Prostate gland (tissue), 2 donors: ENCODE measurements around the gene DGKG. TPM values are rescaled to one million over a fixed set of nuclear protein-coding genes. Genes with fewer than 3 reads are reported as not detected.

ENCODE experiments used
- DNase-seq: peaks from one replicate; pipeline ENCODE4 v3.0.0-alpha.2; 2019; ENCODE audit warnings: low spot score
- H3K27ac ChIP-seq, 2 donors: fragments of 200-600 bp; sonication (generic); 2 replicates each; pipeline ENCODE4 v1.5.1; 2017 to 2019
- H3K27me3 ChIP-seq: fragments of 200-600 bp; sonication (generic); replicated peaks from 2 replicates; pipeline ENCODE4 v1.5.1; 2019; ENCODE audit not compliant: insufficient read depth
- H3K36me3 ChIP-seq, 2 donors: fragments of 200-600 bp; sonication (generic); 1 replicate in 1 of 2; 2 replicates in 1 of 2; pipeline versions ENCODE4 v1.5.1 to v1.8.1; 2017 to 2019
- H3K4me1 ChIP-seq: fragments of 200-600 bp; sonication (generic); replicated peaks from 2 replicates; pipeline ENCODE4 v1.5.1; 2019
- H3K4me3 ChIP-seq, 2 donors: fragments of 200-600 bp; sonication (generic); 2 replicates each; pipeline ENCODE4 v1.5.1; 2017 to 2019
- H3K9me3 ChIP-seq: fragments of 200-600 bp; sonication (generic); 2 replicates; pipeline ENCODE4 v1.5.1; 2017
- POLR2A ChIP-seq: fragments of 450-650 bp; IDR thresholded peaks from one replicate; pipeline ENCODE4 v1.6.1; 2016; ENCODE audit warnings: antibody characterized with exemption, mild to moderate bottlenecking
- POLR2AphosphoS5 ChIP-seq: sonication (generic); formaldehyde crosslinking; IDR thresholded peaks from one replicate; pipeline ENCODE4 v1.6.1; 2017; ENCODE audit warnings: antibody characterized with exemption
- WGBS: methylation state at CpG from one replicate; pipeline ENCODE4 v1.1.5; 2018; 5-methylcytosine and 5-hydroxymethylcytosine counted together
- intact Hi-C: fragments of 100-400 bp; cut with DNase I; formaldehyde crosslinking; loops from one replicate; pipeline ENCODE4 v1.14.2; 2022
- total RNA-seq, 2 donors: library from RNA; depleted of rRNA; stranded (reverse); fragments of >200 nt; gene quantifications; one replicate each; pipeline ENCODE4 v1.1.0, GENCODE V29; 2016
- TF ChIP-seq, protein P1 (sequence below), 4 experiments: fragments of 200-600 bp in 2 of 4; fragments of 450-650 bp in 2 of 4; sonication (generic) in 2 of 4; IDR thresholded peaks; 1 replicate in 3 of 4; 2 replicates in 1 of 4; pipeline ENCODE4 v1.5.1; 2016 to 2019; ENCODE audit warnings: antibody characterized with exemption in 4 of 4, mild to moderate bottlenecking in 2 of 4, moderate library complexity in 2 of 4

DGKG gene
- total RNA-seq, 2 donors from 2014 or later, result 1.2 to 2.2 TPM

DNA sequence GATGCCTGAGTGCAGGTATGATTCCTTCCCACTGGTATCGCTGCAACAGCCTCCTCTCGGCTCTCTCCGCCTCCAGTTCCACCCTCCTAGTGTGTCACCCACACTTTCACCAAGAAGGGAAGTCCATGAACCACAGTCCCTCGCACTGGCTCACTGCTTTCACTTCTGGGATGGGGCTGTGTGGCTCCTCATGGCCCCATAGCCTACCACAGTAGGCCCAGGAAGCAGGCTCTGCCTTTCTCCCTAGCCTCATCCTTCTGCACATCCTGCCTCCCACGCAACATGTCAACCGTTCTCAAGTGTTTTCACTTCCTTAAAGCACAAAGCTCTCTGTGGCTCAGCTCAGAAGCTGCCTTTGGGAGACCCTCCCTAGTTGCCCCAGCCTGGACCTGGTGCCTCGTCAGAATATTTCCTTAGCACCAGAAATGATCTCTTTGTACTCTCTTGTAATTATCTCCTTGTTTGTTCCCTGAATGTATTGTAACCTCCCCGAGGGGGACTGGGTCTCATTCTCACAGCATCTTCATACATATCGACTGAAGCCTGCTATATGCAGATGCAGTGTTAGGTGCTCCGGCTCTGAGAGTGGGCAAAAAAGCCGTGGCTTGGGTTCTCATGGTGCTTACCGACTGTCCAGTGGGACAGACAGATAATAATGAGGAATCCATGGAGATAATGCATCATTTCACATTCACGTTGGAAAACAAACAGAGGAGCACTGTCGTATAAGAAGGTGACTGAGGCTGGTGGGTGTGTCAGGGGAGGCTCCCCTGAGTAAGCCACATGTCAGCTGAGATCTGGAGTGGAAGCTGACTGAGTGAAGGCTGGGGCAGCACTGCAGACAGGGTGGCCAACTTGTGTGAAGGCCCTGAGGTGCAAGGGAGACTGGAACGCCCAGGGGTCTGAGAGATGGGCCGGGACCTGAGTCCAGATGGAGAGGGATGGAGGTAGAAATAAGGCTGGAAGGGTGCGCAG is 107.1 kb downstream of the DGKG start:
- 79% methylated on average over 17 of the region's 17 CpGs for WGBS
- Histone ChIP-seq H3K4me3 (no peak overlapping the region), H3K27ac (no peak overlapping the region), H3K27me3 (no peaks in the 10 kb centered on the region), H3K9me3 (no peaks in the 10 kb centered on the region), H3K36me3 (no peaks in the 10 kb centered on the region), H3K4me1 (no peaks in the 10 kb centered on the region)
- no peak for DNase-seq
- intact Hi-C loops, result no loop called here
- TF ChIP-seq POLR2A (no peak), POLR2AphosphoS5 (no peak)
- TF ChIP-seq, protein P1, sequence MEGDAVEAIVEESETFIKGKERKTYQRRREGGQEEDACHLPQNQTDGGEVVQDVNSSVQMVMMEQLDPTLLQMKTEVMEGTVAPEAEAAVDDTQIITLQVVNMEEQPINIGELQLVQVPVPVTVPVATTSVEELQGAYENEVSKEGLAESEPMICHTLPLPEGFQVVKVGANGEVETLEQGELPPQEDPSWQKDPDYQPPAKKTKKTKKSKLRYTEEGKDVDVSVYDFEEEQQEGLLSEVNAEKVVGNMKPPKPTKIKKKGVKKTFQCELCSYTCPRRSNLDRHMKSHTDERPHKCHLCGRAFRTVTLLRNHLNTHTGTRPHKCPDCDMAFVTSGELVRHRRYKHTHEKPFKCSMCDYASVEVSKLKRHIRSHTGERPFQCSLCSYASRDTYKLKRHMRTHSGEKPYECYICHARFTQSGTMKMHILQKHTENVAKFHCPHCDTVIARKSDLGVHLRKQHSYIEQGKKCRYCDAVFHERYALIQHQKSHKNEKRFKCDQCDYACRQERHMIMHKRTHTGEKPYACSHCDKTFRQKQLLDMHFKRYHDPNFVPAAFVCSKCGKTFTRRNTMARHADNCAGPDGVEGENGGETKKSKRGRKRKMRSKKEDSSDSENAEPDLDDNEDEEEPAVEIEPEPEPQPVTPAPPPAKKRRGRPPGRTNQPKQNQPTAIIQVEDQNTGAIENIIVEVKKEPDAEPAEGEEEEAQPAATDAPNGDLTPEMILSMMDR (IDR thresholded peaks at IDR 0.05), result no peak

DNA sequence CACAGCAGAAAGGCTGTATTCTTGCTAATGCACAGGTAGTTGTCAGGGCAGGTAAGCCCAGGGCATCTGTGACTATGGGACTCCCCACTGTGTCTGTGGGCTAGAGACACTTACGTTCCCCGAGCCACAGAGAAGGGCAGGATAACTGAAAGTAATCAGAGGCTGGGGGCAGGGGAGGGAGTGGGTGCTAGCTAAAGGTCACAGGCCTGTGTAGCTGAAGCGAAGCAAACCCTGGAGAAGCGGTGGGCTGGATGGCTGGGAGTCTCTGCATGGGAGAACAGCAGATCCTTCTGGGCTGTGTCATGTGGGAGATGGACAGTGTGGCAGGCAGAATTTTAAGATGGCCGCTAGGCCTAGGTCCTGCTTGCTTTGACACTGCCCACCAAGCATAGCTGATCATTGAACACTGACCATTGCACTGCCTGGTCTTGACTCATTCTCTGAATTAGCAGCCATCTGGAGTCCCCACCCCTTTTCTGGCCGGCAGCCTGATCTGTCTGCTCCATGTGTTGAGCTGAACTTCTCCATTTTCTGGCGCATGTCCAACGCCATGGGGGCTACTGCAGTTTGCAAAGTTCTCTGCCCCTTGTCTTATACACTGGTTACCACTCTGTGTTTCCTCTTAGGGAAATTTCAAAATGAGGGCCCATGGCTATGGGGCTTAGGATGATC is 110.0 kb downstream of the DGKG start:
- no peaks in the 10 kb centered on the region for H3K4me1 ChIP-seq
- 90% methylated on average over 8 of the region's 8 CpGs for WGBS
- H3K27me3 ChIP-seq, result no peaks in the 10 kb centered on the region
- no peak overlapping the region for H3K27ac ChIP-seq
- H3K9me3 ChIP-seq, result no peaks in the 10 kb centered on the region
- no peak overlapping the region for H3K4me3 ChIP-seq
- intact Hi-C loops, result no loop called here
- H3K36me3 ChIP-seq, result no peaks in the 10 kb centered on the region
- TF ChIP-seq, protein P1 (IDR thresholded peaks at IDR 0.05), result no peak
- TF ChIP-seq POLR2AphosphoS5, result no peak
- no peak for TF ChIP-seq POLR2A
- no peak for DNase-seq

DNA sequence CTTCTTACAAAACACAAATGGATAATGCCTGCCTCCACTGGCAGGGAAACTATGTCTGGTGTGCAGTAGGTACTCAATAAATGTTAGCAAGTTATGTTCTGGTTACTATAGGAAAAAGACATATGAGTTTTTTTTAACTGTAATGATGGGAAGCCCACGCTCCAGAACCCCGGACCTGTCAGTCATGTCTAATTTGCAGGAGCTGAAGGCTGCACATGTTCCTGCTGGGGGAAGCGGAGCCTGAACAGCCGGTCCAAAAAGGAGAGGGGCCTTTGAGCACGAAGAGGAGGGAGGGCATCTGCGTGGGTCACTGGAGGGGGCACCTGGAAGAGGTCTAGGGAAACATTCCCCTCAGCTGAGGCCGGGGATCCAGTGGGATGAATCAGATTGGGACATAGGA is 113.2 kb downstream of the DGKG start:
- no peak overlapping the region for H3K4me3 ChIP-seq
- TF ChIP-seq POLR2AphosphoS5 (no peak), POLR2A (no peak)
- TF ChIP-seq, protein P1 (IDR thresholded peaks at IDR 0.05), result no peak
- no peaks in the 10 kb centered on the region for H3K36me3 ChIP-seq
- H3K27me3 ChIP-seq, result no peaks in the 10 kb centered on the region
- no peaks in the 10 kb centered on the region for H3K4me1 ChIP-seq
- 89% methylated on average over 7 of the region's 7 CpGs for WGBS
- no peaks in the 10 kb centered on the region for H3K9me3 ChIP-seq
- no peak overlapping the region for H3K27ac ChIP-seq
- intact Hi-C loops, result no loop called here
- DNase-seq, result no peak

DNA sequence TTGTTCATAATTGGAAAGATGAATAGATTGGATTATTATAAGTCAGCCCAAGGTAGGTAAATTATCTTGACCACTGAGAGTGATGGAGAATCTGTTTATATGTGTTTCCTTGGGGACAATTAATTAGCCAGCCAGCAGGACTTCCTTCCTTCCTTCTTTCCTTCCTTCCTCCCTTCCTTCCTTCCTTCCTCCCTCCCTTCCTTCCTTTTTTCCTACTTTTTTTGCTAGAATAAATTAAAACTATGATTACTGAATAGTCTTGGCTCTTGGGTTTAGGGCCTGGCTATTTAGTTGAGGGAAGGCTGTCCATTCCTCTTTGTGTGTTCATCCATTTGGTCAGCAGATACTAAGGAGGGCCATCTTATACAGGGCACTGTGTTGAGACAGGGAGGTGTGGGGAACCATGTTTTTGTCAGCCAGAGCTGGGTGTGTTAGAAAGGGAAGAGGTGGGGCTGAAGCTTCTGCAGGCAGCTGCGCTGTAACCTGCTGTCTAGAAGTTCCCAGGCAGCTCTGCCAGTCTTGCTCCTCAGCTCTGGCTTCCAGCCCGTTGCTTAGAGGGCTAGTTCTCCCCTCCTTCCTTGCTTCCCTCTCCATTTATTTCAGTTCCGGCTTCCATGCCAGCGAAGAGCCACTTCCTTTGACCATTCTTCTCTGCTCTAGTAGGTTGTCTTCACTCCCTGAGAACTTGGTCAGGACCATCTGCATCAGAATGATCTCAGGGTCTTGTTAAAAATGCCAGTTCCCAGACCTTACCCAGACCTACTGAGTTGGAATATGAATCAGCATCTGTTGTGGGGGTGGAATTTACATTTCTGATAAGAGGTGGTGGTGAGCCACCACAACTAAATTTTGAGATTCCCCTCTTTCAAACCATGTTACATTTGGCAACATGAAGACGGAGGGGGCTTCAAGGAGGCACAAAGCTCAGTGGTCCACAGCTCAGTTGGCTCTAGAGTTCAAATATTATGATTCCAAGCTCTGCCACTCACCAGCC is 113.9 kb downstream of the DGKG start:
- TF ChIP-seq POLR2A (no peak), POLR2AphosphoS5 (no peak)
- TF ChIP-seq, protein P1 (IDR thresholded peaks at IDR 0.05), result no peak
- Histone ChIP-seq H3K27ac (no peak overlapping the region), H3K4me3 (no peak overlapping the region), H3K36me3 (no peaks in the 10 kb centered on the region), H3K4me1 (no peaks in the 10 kb centered on the region), H3K9me3 (no peaks in the 10 kb centered on the region), H3K27me3 (no peaks in the 10 kb centered on the region)
- WGBS, result 47% methylated on average over 5 of the region's 5 CpGs
- intact Hi-C loops, result no loop called here
- DNase-seq, result no peak
